GM18907 (cell line): ENCODE data around the gene RFNG.

Experiments used
- ATAC-seq: cut with Tn5 transposase; IDR thresholded peaks from one replicate; pipeline ENCODE4 v1.9.1; 2021; ENCODE audit warnings: mild to moderate bottlenecking, moderate library complexity; ENCODE audit not compliant: unreplicated experiment

The RFNG gene

GRCh38 chr17:82029990-82030469, 21.6 kb downstream of the RFNG start:
- ATAC-seq = no peak

GRCh38 chr17:82029391-82029790, 22.2 kb downstream of the RFNG start:
- ATAC-seq = no peak

GRCh38 chr17:82028966-82029365, 22.6 kb downstream of the RFNG start:
- ATAC-seq = no peak

GRCh38 chr17:82028246-82028645, 23.4 kb downstream of the RFNG start:
- ATAC-seq = no peak

- no peak for ATAC-seq
These were observed 26.1 kb downstream of the RFNG start for GRCh38 chr17:82025401-82026107.

GRCh38 chr17:82024859-82025258, 26.8 kb downstream of the RFNG start:
- ATAC-seq = no peak

- peak; percentile 7 for ATAC-seq
These were observed 28.0 kb downstream of the RFNG start for GRCh38 chr17:82023447-82024241.

GRCh38 chr17:82022981-82023446, 28.6 kb downstream of the RFNG start, which contains the start of gene LRRC45:
LRRC45 (plus strand) TSS chr17:82023305; CDS start chr17:82023644, 339 bp downstream.
- peak; percentile 83 for ATAC-seq

GRCh38 chr17:82022310-82022980, 29.2 kb downstream of the RFNG start, which contains the start of gene CENPX:
CENPX (minus strand) TSS chr17:82022878; CDS start chr17:82022861, 17 bp downstream.
- no peak for ATAC-seq

- ATAC-seq = no peak
These were observed 29.7 kb downstream of the RFNG start for GRCh38 chr17:82021900-82022309.

- no peak for ATAC-seq
These were observed 30.3 kb downstream of the RFNG start for GRCh38 chr17:82021107-82021899.

GRCh38 chr17:82020572-82021106, 31.0 kb downstream of the RFNG start:
- ATAC-seq = no peak

- no peak for ATAC-seq
These were observed 31.7 kb downstream of the RFNG start for GRCh38 chr17:82019690-82020571.

GRCh38 chr17:82018989-82019689, 32.5 kb downstream of the RFNG start:
- no peak for ATAC-seq

GRCh38 chr17:82018152-82018988, 33.2 kb downstream of the RFNG start:
- no peak for ATAC-seq

GRCh38 chr17:82017612-82018151, 33.9 kb downstream of the RFNG start:
- no peak for ATAC-seq

- no peak for ATAC-seq
These were observed 34.6 kb downstream of the RFNG start for GRCh38 chr17:82016875-82017459.
